ENCODE data around the gene POT1. TPM values are rescaled to one million over a fixed set of nuclear protein-coding genes. Genes with fewer than 3 reads are reported as not detected.
A peak's percentile ranks its signal among the peaks of the same experiment; 100 is the strongest.

POT1 gene
- total RNA-seq, 4 donors from 2014 or later = 3.7 to 15.1 (median 14.7) TPM

DNA sequence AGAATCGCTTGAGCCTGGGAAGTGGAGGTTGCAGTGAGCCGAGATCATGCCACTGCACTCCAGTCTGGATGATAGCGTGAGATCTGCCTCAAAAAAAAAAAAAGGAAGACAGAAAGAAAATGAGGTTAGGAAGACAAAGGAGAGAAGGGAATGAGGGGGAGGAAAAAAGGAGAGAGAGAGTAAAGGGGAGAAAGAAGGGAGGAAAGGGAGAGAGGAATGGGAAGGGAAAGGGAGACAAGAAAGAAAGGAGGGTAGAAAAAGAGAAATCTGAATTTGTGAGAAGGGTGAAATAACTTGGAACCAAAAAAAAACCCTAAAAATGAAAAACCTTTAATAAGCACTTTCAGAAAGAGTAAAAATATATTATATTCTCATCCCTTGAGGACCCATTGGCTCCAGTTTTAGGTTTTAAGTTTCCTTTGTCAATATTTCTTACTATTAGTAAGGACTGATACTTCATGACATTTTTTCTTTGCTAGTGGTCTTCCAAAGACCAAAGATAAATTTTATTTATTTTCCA, 54.9 kb downstream of the POT1 start:
- no peak overlapping the region for H3K27ac ChIP-seq
- no peak for TF ChIP-seq EP300 (IDR thresholded peaks at IDR 0.05; ENCODE audit: low read depth)
- TF ChIP-seq, protein P1, sequence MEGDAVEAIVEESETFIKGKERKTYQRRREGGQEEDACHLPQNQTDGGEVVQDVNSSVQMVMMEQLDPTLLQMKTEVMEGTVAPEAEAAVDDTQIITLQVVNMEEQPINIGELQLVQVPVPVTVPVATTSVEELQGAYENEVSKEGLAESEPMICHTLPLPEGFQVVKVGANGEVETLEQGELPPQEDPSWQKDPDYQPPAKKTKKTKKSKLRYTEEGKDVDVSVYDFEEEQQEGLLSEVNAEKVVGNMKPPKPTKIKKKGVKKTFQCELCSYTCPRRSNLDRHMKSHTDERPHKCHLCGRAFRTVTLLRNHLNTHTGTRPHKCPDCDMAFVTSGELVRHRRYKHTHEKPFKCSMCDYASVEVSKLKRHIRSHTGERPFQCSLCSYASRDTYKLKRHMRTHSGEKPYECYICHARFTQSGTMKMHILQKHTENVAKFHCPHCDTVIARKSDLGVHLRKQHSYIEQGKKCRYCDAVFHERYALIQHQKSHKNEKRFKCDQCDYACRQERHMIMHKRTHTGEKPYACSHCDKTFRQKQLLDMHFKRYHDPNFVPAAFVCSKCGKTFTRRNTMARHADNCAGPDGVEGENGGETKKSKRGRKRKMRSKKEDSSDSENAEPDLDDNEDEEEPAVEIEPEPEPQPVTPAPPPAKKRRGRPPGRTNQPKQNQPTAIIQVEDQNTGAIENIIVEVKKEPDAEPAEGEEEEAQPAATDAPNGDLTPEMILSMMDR (IDR thresholded peaks at IDR 0.05) = no peak
- TF ChIP-seq POLR2A (IDR thresholded peaks at IDR 0.05) = no peak
- no peak for TF ChIP-seq POLR2AphosphoS5 (IDR thresholded peaks at IDR 0.05)
- no peak overlapping the region for H3K4me3 ChIP-seq
- 94 to 99% methylated on average over 3 of the region's 3 CpGs for WGBS, 2 donors (ENCODE audit: low coverage in 1 of 2)
- DNase-seq = no peak
- H3K36me3 ChIP-seq = no peaks in the 10 kb centered on the region
- no peaks in the 10 kb centered on the region for H3K4me1 ChIP-seq
- intact Hi-C loops (cut with DNase I; ENCODE audit: low total_unique reads) (no loop called here), in situ Hi-C loops (cut with MboI; ENCODE audit: low pct_ligation_motif_present in 1 of 4, low pct_unique_long_range_greater_than_20kb in 1 of 4, low sequenced_read_pairs in 3 of 4) (no loop called here)
- no peaks in the 10 kb centered on the region for H3K27me3 ChIP-seq
- no peaks in the 10 kb centered on the region for H3K9me3 ChIP-seq

DNA sequence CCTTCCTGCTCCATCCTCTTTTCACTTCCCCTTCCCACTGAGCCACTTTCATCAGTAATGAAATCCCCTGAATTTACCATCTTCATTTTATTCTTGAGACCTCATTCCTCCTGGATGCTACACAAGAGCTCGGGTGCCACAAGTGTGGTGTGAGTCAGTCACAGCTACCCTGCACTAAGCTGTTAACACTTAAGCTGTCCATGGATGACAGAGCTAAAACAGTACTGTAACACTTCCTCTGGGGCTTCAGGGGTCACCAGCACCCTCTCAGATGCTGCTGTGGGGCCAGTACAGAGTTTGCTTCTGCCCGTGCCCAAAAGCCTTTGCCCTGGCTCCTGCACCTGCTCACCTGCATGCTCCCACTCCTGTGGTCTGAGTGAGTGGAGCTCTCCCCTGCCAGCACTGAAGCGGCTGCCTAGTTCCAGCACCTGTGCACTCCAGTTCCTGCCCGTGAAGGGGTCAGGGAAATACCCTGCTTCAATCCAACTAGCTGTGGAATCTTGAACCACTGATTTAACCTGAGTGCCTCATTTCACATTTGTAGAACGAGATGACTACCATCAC, 71.9 kb downstream of the POT1 start:
- no peak overlapping the region for H3K27ac ChIP-seq
- no peak for DNase-seq
- H3K9me3 ChIP-seq = no peaks in the 10 kb centered on the region
- no peaks in the 10 kb centered on the region for H3K36me3 ChIP-seq
- 83 to 91% methylated on average over 2 to 4 of the region's 5 CpGs for WGBS, 2 donors (ENCODE audit: low coverage in 1 of 2)
- no peak overlapping the region for H3K4me3 ChIP-seq
- in situ Hi-C loops (cut with MboI; ENCODE audit: low pct_ligation_motif_present in 1 of 4, low pct_unique_long_range_greater_than_20kb in 1 of 4, low sequenced_read_pairs in 3 of 4) (no loop called here), intact Hi-C loops (cut with DNase I; ENCODE audit: low total_unique reads) (no loop called here)
- no peaks in the 10 kb centered on the region for H3K27me3 ChIP-seq
- no peaks in the 10 kb centered on the region for H3K4me1 ChIP-seq
- no peak for TF ChIP-seq POLR2AphosphoS5 (IDR thresholded peaks at IDR 0.05)
- TF ChIP-seq, protein P1 (IDR thresholded peaks at IDR 0.05) = no peak
- TF ChIP-seq POLR2A (IDR thresholded peaks at IDR 0.05) = no peak
- TF ChIP-seq EP300 (IDR thresholded peaks at IDR 0.05; ENCODE audit: low read depth) = no peak

- WGBS, 2 donors (ENCODE audit: low coverage in 1 of 2) = 87 to 91% methylated on average over 3 of the region's 3 CpGs
- TF ChIP-seq, protein P1 (IDR thresholded peaks at IDR 0.05) = peak; percentile 28 to 63 (median 50)
- TF ChIP-seq POLR2AphosphoS5 (IDR thresholded peaks at IDR 0.05) (no peak), EP300 (IDR thresholded peaks at IDR 0.05; ENCODE audit: low read depth) (no peak), POLR2A (IDR thresholded peaks at IDR 0.05) (no peak)
- in situ Hi-C loops (cut with MboI; ENCODE audit: low pct_ligation_motif_present in 1 of 4, low pct_unique_long_range_greater_than_20kb in 1 of 4, low sequenced_read_pairs in 3 of 4) (no loop called here), intact Hi-C loops (cut with DNase I; ENCODE audit: low total_unique reads) (no loop called here)
- H3K27ac ChIP-seq = no peak overlapping the region
- no peak for DNase-seq
- no peaks in the 10 kb centered on the region for H3K9me3 ChIP-seq
- no peaks in the 10 kb centered on the region for H3K4me1 ChIP-seq
- no peaks in the 10 kb centered on the region for H3K27me3 ChIP-seq
- no peaks in the 10 kb centered on the region for H3K36me3 ChIP-seq
- H3K4me3 ChIP-seq = no peak overlapping the region
These were observed 73.2 kb downstream of the POT1 start for GRCh38 chr7:124856299-124856888.

DNA sequence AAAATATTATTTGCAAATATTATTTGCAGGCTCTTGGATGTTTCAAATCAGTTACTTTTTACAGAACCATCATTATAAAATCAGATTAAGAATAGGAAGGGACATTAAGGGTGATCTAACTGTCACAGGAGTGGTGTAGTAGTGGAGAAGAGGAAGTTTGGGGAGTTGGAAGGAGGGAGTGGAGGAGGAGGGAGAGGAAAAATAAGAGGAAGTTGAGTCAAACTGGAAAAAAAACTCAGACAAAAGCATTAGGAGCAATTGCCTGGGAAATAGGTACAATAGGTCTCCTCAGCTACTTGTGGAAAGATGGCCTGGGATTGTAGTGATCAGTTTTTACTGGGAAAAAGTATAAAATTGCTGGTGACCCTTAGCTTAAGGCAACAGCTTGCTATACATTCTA, 86.3 kb downstream of the POT1 start:
- Histone ChIP-seq H3K4me1 (no peaks in the 10 kb centered on the region), H3K9me3 (no peaks in the 10 kb centered on the region), H3K4me3 (no peak overlapping the region), H3K27ac (no peak overlapping the region), H3K36me3 (peaks cover 0 to 7% (median 2%) of the 10 kb centered on the region in 4 donors), H3K27me3 (no peaks in the 10 kb centered on the region)
- TF ChIP-seq POLR2A (IDR thresholded peaks at IDR 0.05) (no peak), POLR2AphosphoS5 (IDR thresholded peaks at IDR 0.05) (no peak), EP300 (IDR thresholded peaks at IDR 0.05; ENCODE audit: low read depth) (no peak)
- TF ChIP-seq, protein P1 (IDR thresholded peaks at IDR 0.05) = no peak
- in situ Hi-C loops (cut with MboI; ENCODE audit: low pct_ligation_motif_present in 1 of 4, low pct_unique_long_range_greater_than_20kb in 1 of 4, low sequenced_read_pairs in 3 of 4) = no loop called here
- intact Hi-C loops (cut with DNase I; ENCODE audit: low total_unique reads) = no loop called here
- DNase-seq = no peak

All from transverse colon (tissue), 4 donors.